ENCODE results near the gene ROPN1.
"Not testable (repeated sequence)": the region's sequence is repeated elsewhere in the genome, so short reads cannot be mapped to it uniquely, and the experiment has no call there.

GRCh38 chr3:123991730-123992588 is at the start of gene ROPN1:
- TF ChIP-seq, protein P1, sequence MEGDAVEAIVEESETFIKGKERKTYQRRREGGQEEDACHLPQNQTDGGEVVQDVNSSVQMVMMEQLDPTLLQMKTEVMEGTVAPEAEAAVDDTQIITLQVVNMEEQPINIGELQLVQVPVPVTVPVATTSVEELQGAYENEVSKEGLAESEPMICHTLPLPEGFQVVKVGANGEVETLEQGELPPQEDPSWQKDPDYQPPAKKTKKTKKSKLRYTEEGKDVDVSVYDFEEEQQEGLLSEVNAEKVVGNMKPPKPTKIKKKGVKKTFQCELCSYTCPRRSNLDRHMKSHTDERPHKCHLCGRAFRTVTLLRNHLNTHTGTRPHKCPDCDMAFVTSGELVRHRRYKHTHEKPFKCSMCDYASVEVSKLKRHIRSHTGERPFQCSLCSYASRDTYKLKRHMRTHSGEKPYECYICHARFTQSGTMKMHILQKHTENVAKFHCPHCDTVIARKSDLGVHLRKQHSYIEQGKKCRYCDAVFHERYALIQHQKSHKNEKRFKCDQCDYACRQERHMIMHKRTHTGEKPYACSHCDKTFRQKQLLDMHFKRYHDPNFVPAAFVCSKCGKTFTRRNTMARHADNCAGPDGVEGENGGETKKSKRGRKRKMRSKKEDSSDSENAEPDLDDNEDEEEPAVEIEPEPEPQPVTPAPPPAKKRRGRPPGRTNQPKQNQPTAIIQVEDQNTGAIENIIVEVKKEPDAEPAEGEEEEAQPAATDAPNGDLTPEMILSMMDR (IDR thresholded peaks at IDR 0.05), result not testable (repeated sequence)
- TF ChIP-seq POLR2A (IDR thresholded peaks at IDR 0.05), result not testable (repeated sequence)

Measured in right lobe of liver (tissue), 4 donors.